Spleen (tissue), 13 donors: ENCODE results near the gene HNF1A. TPM values are rescaled to one million over a fixed set of nuclear protein-coding genes. Genes with fewer than 3 reads are reported as not detected.

Source experiments
- DNase-seq: peaks from one replicate; pipeline ENCODE4 v3.0.0-alpha.2; 2020
- H3K27ac ChIP-seq, 8 donors: fragments of 200-600 bp; sonication (generic) in 7 of 8; 1 replicate in 4 of 8; 2 replicates in 4 of 8; pipeline versions ENCODE4 v1.5.0 to v1.8.0; 2016 to 2021; ENCODE audit warnings: inconsistent platforms in 4 of 8, mild to moderate bottlenecking in 4 of 8, moderate library complexity in 1 of 8
- H3K27me3 ChIP-seq, 7 donors: fragments of 200-600 bp; sonication (generic) in 6 of 7; replicated peaks in 1 of 7; 1 replicate in 4 of 7; 2 replicates in 3 of 7; pipeline versions ENCODE4 v1.5.0 to v1.8.0; 2016 to 2021; ENCODE audit warnings: inconsistent platforms in 3 of 7, mild to moderate bottlenecking in 1 of 7
- H3K36me3 ChIP-seq, 6 donors: fragments of 200-600 bp; sonication (generic) in 5 of 6; 1 replicate in 4 of 6; 2 replicates in 2 of 6; pipeline versions ENCODE4 v1.5.0 to v1.8.0; 2016 to 2021; ENCODE audit warnings: inconsistent platforms in 2 of 6
- H3K4me1 ChIP-seq, 6 donors: fragments of 200-600 bp; sonication (generic) in 5 of 6; 1 replicate in 3 of 6; 2 replicates in 3 of 6; pipeline versions ENCODE4 v1.5.0 to v1.8.0; 2016 to 2021; ENCODE audit warnings: inconsistent platforms in 3 of 6
- H3K4me3 ChIP-seq, 8 donors: fragments of 200-600 bp; sonication (generic) in 7 of 8; 1 replicate in 4 of 8; 2 replicates in 4 of 8; pipeline versions ENCODE4 v1.5.0 to v1.8.0; 2016 to 2021; ENCODE audit warnings: inconsistent platforms in 4 of 8, mild to moderate bottlenecking in 4 of 8, moderate library complexity in 2 of 8
- H3K9me3 ChIP-seq, 8 donors: fragments of 200-600 bp; sonication (generic) in 7 of 8; 1 replicate in 4 of 8; 2 replicates in 4 of 8; pipeline versions ENCODE4 v1.5.0 to v1.8.0; 2016 to 2021; ENCODE audit warnings: inconsistent platforms in 4 of 8
- POLR2A ChIP-seq, 3 donors: fragments of 450-650 bp; IDR thresholded peaks; one replicate each; pipeline ENCODE4 v1.5.1; 2017; ENCODE audit warnings: antibody characterized with exemption in 3 of 3, mild to moderate bottlenecking in 1 of 3
- POLR2AphosphoS5 ChIP-seq, 3 donors: sonication (generic); formaldehyde crosslinking; IDR thresholded peaks; one replicate each; pipeline ENCODE4 v1.5.1; 2017; ENCODE audit warnings: antibody characterized with exemption in 3 of 3
- WGBS, 5 donors: extraction: QIAGEN DNeasy Blood & Tissue Kit in 3 of 5; methylation state at CpG; one replicate each; pipeline versions ENCODE4 v1.1.5 to v1.1.7; 2013 to 2018; 5-methylcytosine and 5-hydroxymethylcytosine counted together
- intact Hi-C: fragments of 100-400 bp; cut with DNase I; formaldehyde crosslinking; loops from one replicate; pipeline ENCODE4 v1.15.0; 2023; ENCODE audit warnings: low total_unique reads
- long read RNA-seq, 2 donors: transcript quantifications; one replicate each; lab custom pipeline, GENCODE V29; 2026
- polyA plus RNA-seq, 3 donors: library from polyadenylated mRNA; stranded (reverse); fragments of 200-250 nt; gene quantifications; one replicate each; pipeline ENCODE4 v1.2.1, GENCODE V29; 2013
- total RNA-seq, 7 donors: library from RNA; depleted of rRNA in 3 of 7; stranded (reverse); fragments of >200 nt in 3 of 7; fragmentation: NEBNext Ultra II Directional in 4 of 7; extraction: Animal tissue kit (Norgen Biotek cat#: 25700) in 4 of 7; gene quantifications; one replicate each; pipeline versions ENCODE4 v1.1.0 to v1.2.1, GENCODE V29; 2016 to 2021
- TF ChIP-seq, protein P1 (sequence below), 11 experiments: fragments of 200-600 bp in 7 of 11; fragments of 450-650 bp in 4 of 11; sonication (generic) in 4 of 11; IDR thresholded peaks in 8 of 11; conservative IDR thresholded peaks in 3 of 11; 1 replicate in 7 of 11; 2 replicates in 4 of 11; pipeline versions ENCODE4 v1.4.0 to v1.8.0; 2016 to 2021; ENCODE audit warnings: antibody characterized with exemption in 11 of 11, inconsistent platforms in 4 of 11, mild to moderate bottlenecking in 1 of 11
- donor health status: healthy with polysubstance abuse.
- donor health status: DM: no; HTN: no; CAD: no; lungs with moderate emphysema.
- donor health status: DM: no; HTN: no; CAD: no.
- donor health status: Bipolar disorder and iron deficiency.
- donor health status: healthy.
- donor health status: DM: no; HTN: no; CAD: no.
- donor health status: DM: yes; HTN: yes; CAD: no.

The HNF1A gene, protein sequence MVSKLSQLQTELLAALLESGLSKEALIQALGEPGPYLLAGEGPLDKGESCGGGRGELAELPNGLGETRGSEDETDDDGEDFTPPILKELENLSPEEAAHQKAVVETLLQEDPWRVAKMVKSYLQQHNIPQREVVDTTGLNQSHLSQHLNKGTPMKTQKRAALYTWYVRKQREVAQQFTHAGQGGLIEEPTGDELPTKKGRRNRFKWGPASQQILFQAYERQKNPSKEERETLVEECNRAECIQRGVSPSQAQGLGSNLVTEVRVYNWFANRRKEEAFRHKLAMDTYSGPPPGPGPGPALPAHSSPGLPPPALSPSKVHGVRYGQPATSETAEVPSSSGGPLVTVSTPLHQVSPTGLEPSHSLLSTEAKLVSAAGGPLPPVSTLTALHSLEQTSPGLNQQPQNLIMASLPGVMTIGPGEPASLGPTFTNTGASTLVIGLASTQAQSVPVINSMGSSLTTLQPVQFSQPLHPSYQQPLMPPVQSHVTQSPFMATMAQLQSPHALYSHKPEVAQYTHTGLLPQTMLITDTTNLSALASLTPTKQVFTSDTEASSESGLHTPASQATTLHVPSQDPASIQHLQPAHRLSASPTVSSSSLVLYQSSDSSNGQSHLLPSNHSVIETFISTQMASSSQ
- not detected for total RNA-seq
- not detected for polyA plus RNA-seq
- long read RNA-seq, donor 1: 0 reads
- long read RNA-seq, donor 2: 0 reads

DNA sequence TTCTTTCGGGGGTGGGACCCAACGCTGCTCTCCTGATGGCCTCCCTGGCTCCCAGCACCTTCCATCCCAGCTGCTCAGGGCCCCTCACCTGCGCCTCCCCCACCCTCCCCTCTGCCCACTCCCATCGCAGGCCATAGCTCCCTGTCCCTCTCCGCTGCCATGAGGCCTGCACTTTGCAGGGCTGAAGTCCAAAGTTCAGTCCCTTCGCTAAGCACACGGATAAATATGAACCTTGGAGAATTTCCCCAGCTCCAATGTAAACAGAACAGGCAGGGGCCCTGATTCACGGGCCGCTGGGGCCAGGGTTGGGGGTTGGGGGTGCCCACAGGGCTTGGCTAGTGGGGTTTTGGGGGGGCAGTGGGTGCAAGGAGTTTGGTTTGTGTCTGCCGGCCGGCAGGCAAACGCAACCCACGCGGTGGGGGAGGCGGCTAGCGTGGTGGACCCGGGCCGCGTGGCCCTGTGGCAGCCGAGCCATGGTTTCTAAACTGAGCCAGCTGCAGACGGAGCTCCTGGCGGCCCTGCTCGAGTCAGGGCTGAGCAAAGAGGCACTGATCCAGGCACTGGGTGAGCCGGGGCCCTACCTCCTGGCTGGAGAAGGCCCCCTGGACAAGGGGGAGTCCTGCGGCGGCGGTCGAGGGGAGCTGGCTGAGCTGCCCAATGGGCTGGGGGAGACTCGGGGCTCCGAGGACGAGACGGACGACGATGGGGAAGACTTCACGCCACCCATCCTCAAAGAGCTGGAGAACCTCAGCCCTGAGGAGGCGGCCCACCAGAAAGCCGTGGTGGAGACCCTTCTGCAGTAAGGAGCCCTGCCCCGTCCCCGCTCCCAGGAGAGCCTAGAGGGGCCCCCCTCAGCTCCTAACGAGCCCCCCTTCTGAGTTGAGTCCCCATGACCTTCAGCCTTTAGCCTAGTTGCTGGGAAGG is at the start of gene HNF1A:
TSS of gene HNF1A (plus strand) at position 248 of the 924 bp plus-strand sequence. CDS start at position 474, 226 bp downstream.
- peaks cover 0 to 9% (median 0%) of the 10 kb centered on the region in 7 donors for H3K27me3 ChIP-seq
- TF ChIP-seq POLR2AphosphoS5 (IDR thresholded peaks at IDR 0.05) (no peak), POLR2A (IDR thresholded peaks at IDR 0.05) (no peak)
- TF ChIP-seq, protein P1, sequence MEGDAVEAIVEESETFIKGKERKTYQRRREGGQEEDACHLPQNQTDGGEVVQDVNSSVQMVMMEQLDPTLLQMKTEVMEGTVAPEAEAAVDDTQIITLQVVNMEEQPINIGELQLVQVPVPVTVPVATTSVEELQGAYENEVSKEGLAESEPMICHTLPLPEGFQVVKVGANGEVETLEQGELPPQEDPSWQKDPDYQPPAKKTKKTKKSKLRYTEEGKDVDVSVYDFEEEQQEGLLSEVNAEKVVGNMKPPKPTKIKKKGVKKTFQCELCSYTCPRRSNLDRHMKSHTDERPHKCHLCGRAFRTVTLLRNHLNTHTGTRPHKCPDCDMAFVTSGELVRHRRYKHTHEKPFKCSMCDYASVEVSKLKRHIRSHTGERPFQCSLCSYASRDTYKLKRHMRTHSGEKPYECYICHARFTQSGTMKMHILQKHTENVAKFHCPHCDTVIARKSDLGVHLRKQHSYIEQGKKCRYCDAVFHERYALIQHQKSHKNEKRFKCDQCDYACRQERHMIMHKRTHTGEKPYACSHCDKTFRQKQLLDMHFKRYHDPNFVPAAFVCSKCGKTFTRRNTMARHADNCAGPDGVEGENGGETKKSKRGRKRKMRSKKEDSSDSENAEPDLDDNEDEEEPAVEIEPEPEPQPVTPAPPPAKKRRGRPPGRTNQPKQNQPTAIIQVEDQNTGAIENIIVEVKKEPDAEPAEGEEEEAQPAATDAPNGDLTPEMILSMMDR (IDR thresholded peaks at IDR 0.05 in 8 of 11, conservative IDR thresholded peaks at IDR 0.05 in 3 of 11): no peak
- H3K9me3 ChIP-seq: no peaks in the 10 kb centered on the region
- no peaks in the 10 kb centered on the region for H3K36me3 ChIP-seq
- H3K4me1 ChIP-seq: no peaks in the 10 kb centered on the region
- no peak for DNase-seq
- H3K27ac ChIP-seq: no peak within 1 kb of the TSS
- intact Hi-C loops: no loop called here
- H3K4me3 ChIP-seq: no peak within 1 kb of the TSS
- WGBS, 5 donors: 87 to 91% (median 90%) methylated on average over 32 to 40 of the region's 40 CpGs

DNA sequence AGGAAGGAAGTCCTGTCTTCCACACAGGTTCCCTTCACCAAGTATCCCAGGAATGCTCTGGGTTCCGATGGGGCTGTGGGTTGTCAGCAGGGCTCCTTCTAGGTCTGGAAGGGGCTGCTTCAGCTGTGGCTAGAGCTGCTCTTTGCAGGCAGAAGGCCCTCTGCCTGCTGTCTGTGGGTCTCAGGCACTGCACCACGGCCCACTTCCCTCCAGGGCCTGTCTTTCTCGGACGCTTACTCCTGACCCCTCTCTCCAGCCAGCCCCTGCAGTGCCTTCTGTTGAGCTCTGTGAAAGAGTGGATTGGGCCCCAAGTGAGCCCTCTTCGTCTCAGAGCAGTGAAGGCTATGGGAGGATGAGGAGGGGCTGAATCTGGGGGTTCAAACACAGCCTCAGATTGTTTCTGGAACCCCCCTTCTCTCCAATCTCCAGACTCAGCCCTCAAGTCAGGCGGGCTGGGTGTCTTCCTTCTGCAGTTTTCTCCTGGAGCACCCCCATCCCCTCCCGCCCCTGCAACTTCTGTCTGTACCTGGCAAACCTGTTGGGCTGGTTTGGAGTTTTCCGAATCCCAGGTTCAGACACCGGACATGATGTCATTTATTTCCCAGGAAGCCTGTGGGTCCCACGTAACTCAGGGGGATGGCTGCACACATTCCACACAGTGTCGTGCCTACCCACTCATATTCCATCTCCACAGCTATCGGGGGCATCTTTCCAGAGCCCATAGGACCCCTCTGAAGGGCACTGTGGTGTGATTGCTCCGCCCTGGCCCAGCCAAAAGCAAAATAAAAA is 49.3 kb upstream of the HNF1A start:
- WGBS, 5 donors: 79 to 87% (median 83%) methylated on average over 13 of the region's 13 CpGs
- no peaks in the 10 kb centered on the region for H3K36me3 ChIP-seq

DNA sequence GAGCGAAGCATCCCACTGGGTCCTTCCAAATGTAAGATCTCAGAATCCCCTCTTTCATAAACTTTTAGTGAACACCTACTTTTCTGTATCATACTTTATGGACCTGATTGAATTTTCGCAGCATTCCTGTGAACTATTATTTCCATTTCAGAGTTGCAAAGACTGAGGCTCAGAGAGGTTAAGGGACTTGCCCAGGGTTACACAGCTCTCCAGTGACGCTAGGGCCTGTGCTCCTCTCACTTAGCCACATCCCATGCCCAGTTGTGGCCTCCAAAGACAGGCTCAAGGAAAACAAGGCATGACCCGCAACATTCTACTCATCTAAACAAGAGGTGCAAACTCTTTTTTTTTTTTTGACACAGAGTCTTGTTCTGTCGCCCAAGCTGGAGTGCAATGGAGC is 48.3 kb upstream of the HNF1A start:
- 90 to 97% (median 94%) methylated on average over 5 of the region's 5 CpGs for WGBS, 5 donors
- H3K9me3 ChIP-seq: no peaks in the 10 kb centered on the region
- no peaks in the 10 kb centered on the region for H3K27me3 ChIP-seq
- intact Hi-C loops: no loop called here
- peaks cover 0 to 2% (median 0%) of the 10 kb centered on the region in 6 donors for H3K4me1 ChIP-seq
- peak; percentile 1 for DNase-seq
- H3K4me3 ChIP-seq: no peak overlapping the region
- no peak overlapping the region for H3K27ac ChIP-seq
- no peaks in the 10 kb centered on the region for H3K36me3 ChIP-seq
- TF ChIP-seq POLR2AphosphoS5 (IDR thresholded peaks at IDR 0.05) (no peak), POLR2A (IDR thresholded peaks at IDR 0.05) (no peak)

More for the DNA sequence above, 49.3 kb upstream of the HNF1A start:
- no peak overlapping the region for H3K27ac ChIP-seq
- H3K4me1 ChIP-seq: no peaks in the 10 kb centered on the region
- H3K27me3 ChIP-seq: no peaks in the 10 kb centered on the region
- TF ChIP-seq, protein P1 (IDR thresholded peaks at IDR 0.05 in 8 of 11, conservative IDR thresholded peaks at IDR 0.05 in 3 of 11): no peak
- TF ChIP-seq POLR2A (IDR thresholded peaks at IDR 0.05) (no peak), POLR2AphosphoS5 (IDR thresholded peaks at IDR 0.05) (no peak)
- H3K9me3 ChIP-seq: no peaks in the 10 kb centered on the region
- DNase-seq: peak; percentile 45
- intact Hi-C loops: no loop called here
- no peak overlapping the region for H3K4me3 ChIP-seq

DNA sequence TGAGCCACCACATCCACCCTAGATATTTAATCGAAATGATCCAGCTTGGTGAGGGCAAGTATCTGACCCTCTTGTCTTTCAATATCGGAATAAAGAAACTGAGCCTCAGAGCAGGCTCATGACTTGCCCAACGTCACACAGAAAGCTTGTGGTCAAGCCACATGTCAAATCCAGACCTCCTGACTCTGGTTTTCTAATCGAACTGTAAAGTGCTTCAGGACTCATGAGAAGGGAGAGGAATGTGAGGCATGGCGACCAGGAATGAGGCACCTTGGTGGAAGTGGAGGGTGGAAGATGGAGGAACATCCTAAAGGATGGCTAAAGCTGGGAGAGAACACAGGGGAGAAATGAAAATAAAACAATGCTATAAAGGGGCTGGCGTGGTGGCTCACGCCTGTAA is 46.3 kb upstream of the HNF1A start:
- TF ChIP-seq POLR2AphosphoS5 (IDR thresholded peaks at IDR 0.05) (no peak), POLR2A (IDR thresholded peaks at IDR 0.05) (no peak)
- TF ChIP-seq, protein P1 (IDR thresholded peaks at IDR 0.05 in 8 of 11, conservative IDR thresholded peaks at IDR 0.05 in 3 of 11): no peak
- intact Hi-C loops: no loop called here
- no peaks in the 10 kb centered on the region for H3K36me3 ChIP-seq
- WGBS, 5 donors: 82 to 88% (median 83%) methylated on average over 7 of the region's 7 CpGs
- H3K27ac ChIP-seq: no peak overlapping the region
- DNase-seq: no peak
- no peak overlapping the region for H3K4me3 ChIP-seq
- peaks cover 0 to 22% (median 4%) of the 10 kb centered on the region in 6 donors for H3K4me1 ChIP-seq
- H3K9me3 ChIP-seq: no peaks in the 10 kb centered on the region
- no peaks in the 10 kb centered on the region for H3K27me3 ChIP-seq
